GM12864 (cell line): ENCODE results near the gene HOXC11.

Source experiments
- DNase-seq: peaks from one replicate; pipeline ENCODE4 v3.0.0-alpha.2; 2011; ENCODE audit warnings: low read depth
- H3K4me3 ChIP-seq: 2 replicates; pipeline ENCODE4 v1.5.1; 2011; ENCODE audit warnings: mild to moderate bottlenecking, low read depth, low read length, control low read depth
- TF ChIP-seq, protein P1 (sequence below): IDR thresholded peaks from 2 replicates; pipeline ENCODE4 v1.5.1; 2011; ENCODE audit warnings: low read depth, mild to moderate bottlenecking, moderate library complexity, low read length, control low read depth, inconsistent platforms; ENCODE audit errors: missing control alignments

HOXC11 gene

DNA sequence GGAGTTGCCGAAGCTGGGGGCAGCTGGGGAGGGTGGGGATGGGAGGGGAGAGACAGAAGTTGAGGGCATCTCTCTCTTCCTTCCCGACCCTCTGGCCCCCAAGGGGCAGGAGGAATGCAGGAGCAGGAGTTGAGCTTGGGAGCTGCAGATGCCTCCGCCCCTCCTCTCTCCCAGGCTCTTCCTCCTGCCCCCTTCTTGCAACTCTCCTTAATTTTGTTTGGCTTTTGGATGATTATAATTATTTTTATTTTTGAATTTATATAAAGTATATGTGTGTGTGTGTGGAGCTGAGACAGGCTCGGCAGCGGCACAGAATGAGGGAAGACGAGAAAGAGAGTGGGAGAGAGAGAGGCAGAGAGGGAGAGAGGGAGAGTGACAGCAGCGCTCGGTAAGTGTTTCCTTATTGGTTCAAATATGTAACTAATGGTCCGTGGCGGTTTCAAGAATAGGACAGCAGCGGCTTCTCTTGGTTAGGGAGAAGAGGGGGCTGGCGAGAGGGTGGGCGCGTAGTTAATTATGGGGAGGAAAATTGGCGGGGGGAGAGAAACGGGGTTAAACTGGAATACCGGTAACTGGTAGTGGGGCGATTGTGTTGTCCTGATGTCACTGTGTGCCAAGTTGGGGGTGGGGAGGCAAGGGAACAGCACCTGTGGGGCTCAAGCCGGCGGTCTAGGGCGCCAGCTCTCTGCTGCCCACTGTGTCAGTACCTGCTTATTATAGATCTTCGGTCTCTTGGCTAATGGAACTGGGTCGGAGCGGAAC is 44.3 kb downstream of the HOXC11 start:
- TF ChIP-seq, protein P1, sequence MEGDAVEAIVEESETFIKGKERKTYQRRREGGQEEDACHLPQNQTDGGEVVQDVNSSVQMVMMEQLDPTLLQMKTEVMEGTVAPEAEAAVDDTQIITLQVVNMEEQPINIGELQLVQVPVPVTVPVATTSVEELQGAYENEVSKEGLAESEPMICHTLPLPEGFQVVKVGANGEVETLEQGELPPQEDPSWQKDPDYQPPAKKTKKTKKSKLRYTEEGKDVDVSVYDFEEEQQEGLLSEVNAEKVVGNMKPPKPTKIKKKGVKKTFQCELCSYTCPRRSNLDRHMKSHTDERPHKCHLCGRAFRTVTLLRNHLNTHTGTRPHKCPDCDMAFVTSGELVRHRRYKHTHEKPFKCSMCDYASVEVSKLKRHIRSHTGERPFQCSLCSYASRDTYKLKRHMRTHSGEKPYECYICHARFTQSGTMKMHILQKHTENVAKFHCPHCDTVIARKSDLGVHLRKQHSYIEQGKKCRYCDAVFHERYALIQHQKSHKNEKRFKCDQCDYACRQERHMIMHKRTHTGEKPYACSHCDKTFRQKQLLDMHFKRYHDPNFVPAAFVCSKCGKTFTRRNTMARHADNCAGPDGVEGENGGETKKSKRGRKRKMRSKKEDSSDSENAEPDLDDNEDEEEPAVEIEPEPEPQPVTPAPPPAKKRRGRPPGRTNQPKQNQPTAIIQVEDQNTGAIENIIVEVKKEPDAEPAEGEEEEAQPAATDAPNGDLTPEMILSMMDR = peak; percentile 23
- H3K4me3 ChIP-seq = peak overlapping the region; percentile 54
- no peak for DNase-seq

DNA sequence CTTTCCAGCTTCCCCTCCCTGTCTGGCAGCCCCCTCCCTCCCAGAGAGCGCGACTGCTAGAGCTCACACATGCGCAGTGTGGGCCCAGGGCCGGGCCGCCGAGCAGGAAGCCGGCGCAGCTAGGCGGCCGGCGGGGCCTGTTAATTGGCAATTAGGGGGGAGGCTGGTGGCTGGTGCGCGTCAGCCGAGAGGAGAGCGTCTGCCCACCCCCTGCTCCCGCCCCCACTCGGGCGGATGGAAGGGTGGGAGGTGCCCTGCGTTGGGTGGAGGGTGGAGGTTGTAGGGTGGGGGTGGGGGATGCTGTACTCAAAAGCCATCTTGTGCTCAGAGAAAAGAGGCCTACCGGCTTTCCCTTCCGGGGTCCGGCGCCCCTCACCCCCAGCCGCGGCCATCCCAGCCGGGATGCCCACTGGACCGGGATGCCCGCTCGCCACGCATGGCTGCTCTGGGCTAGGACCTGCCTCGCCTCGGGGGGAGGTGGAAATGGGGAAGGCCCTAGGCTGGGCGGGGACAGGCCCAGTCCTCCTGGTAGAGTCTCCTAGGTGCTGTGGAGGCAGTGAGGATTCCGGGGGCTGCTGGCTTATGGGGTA is 45.0 kb downstream of the HOXC11 start:
- peak overlapping the region; percentile 54 for H3K4me3 ChIP-seq
- peak; percentile 49 for DNase-seq
- TF ChIP-seq, protein P1 = no peak

DNA sequence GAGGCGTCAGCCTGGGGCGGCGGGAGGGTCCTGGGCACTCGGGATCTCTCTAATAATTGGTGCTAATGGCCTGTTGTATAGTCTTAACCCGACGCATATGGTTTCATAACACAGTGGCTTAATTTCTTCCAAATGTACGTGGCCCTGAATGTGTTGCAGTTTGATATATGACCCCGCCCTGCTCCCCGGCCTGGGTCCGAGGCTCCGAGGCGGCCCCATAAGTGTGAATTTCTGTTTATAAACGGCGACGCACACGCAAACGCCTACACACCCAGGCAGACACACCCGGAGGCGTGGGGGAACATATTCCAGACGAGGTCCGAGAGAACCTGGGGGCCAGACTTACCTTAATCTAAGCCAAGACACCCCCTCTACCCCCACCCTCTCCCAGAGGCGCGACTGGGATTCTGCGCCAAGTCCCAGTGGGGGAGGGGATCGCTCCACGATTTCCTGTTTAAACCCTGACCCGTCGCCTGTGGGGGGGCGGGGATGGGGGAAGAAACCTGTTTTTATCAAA is 45.6 kb downstream of the HOXC11 start:
- DNase-seq = no peak
- TF ChIP-seq, protein P1 = no peak
- peak overlapping the region; percentile 54 for H3K4me3 ChIP-seq

DNA sequence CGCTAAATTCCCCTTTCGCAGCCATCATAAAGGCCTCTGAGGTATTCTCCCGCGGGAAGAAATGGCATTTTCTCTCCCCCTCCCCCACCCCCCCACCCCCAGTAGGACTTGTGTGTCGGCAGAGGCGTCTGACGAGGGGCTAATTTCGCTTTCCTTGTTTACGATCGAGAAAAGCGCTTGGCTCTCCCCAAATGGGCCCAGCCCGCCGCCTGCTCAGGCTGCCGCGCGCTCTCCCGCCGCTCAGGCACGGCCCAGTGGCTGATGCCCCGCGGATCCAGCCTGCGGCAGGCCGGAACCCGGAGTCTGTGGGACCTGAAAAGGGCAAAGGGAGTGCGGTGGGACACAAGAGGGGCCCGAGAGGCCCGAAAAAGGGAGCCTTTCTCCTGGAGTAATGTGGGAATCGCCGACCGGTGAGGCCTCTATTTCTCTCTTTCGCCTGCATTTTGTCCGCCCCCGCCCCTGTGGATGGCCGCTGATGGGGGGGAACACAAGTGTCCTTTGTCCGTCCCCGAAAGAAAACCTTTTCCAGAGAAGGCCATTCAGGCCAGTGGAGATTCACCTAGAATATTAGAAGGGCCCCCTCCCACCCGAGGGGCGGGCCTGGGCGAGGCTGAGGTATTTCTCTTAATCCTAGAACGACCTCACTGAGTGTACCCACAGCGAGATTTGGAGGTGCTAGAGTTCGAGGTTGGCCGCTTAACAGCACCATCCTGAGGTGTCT is 46.3 kb downstream of the HOXC11 start:
- H3K4me3 ChIP-seq = no peak overlapping the region
- TF ChIP-seq, protein P1 = no peak
- no peak for DNase-seq

DNA sequence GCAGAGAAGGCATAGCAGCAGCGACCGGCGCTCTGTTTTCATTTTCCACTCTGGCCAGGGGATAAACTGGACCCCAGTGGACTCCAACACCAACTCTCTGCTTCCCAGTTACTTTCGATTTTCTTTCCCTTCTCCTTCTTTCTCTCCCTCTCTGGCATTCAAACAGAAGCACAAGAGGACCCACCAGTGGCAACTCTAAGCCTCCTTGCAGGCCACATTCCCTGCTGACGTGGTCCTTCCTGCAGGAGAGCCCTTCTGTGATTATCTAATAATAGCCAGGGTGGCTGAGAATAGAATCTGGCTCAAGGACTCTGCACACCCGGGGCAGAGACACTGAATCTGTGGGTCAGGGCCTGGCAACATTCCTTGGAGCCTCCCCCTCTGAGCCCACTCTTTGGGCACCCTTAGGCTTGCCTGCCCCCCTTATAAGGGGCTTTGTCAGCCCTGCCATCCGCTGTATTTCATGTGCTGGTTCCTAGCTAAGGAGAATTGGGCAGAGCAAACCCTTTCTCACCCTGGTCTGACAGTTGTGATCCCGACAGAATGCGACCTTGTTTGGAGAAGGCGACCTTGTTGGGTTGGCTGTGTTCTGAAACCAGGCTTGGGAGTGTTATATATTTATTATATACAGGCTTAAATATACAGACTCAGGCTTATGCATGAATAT is 47.1 kb downstream of the HOXC11 start:
- H3K4me3 ChIP-seq = no peak overlapping the region
- DNase-seq = no peak
- TF ChIP-seq, protein P1 = no peak

DNA sequence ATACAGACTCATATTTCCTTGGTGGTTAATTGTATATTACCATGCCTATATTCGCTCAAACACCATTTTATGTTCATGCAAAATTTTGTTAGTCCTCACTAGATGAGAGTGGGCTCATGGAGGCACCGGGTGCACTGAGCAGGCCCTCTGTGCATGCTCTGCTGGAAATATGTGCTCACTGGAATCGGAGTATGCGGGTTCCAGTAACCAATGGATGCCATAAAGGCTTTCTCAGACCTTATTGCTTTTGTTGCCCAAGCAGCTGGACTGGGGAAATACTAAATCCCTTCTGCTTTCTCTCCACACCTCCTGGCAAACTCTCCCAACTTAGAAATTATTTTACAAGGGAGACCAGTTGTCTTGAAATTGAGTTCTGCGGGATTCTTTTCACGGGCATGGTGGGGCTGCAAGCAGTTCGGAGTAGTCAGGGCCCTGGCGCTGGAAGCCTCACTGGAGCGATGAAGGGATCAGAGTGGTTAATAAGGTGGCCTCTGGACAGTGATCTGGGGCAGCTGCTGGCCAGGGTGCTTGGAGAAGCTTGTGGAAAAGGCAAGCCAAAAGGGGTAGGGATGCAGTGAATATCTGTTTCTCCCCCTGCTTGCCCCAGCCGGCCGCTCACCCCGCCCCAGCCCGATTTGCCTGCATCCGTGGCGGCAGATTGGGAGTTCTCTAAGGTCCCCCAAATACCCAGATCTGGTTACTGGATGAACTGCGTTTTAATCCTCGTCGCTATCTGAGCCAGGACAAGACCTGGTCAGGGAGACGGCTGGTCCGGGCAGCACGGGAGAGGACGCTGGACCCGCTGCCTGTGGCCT is 47.9 kb downstream of the HOXC11 start:
- H3K4me3 ChIP-seq = no peak overlapping the region
- DNase-seq = no peak
- TF ChIP-seq, protein P1 = no peak
